ENCODE data around the gene OAS3. TPM values are rescaled to one million over a fixed set of nuclear protein-coding genes. Genes with fewer than 3 reads are reported as not detected.
A peak's percentile ranks its signal among the peaks of the same experiment; 100 is the strongest.

The OAS3 gene
- total and polyA plus RNA-seq, 4 donors: 3.8 to 9.5 (median 5.4) TPM

- no peak overlapping the region for H3K9ac ChIP-seq (ENCODE audit: low read depth in 1 of 2, low read length in 2 of 2)
- TF ChIP-seq YY1 (IDR thresholded peaks at IDR 0.05) (no peak), RXRA (IDR thresholded peaks at IDR 0.05) (peak; percentile 64 to 78), ATF3 (IDR thresholded peaks at IDR 0.05) (peak; percentile 30), ZBTB33 (IDR thresholded peaks at IDR 0.05) (peak; percentile 17), HNF4A (conservative IDR thresholded peaks at IDR 0.05) (peak; percentile 51 to 77), MAX (IDR thresholded peaks at IDR 0.05) (peak; percentile 40), JUND (IDR thresholded peaks at IDR 0.05) (no peak), EGR1 (IDR thresholded peaks at IDR 0.05; ENCODE audit: low read depth in 2 of 2) (no peak), SP1 (IDR thresholded peaks at IDR 0.05) (peak; percentile 54), FOXA2 (IDR thresholded peaks at IDR 0.05) (no peak), NR2F2 (IDR thresholded peaks at IDR 0.05) (no peak)
- peaks cover 0 to 25% (median 15%) of the 10 kb centered on the region in 4 donors for H3K4me1 ChIP-seq (ENCODE audit: control insufficient read depth in 4 of 4, insufficient read depth in 4 of 4, low read length in 3 of 4)
- 44% methylated on average over 5 of the region's 5 CpGs for WGBS
- no peak for DNase-seq (ENCODE audit: low spot score)
- no peak overlapping the region for H3K4me3 ChIP-seq (ENCODE audit: low read depth in 1 of 3, low read length in 3 of 3)
- no peaks in the 10 kb centered on the region for H3K9me3 ChIP-seq (ENCODE audit: control insufficient read depth in 4 of 4, low read length in 3 of 4)
- peak overlapping the region; percentile 47 to 57 for H3K27ac ChIP-seq (ENCODE audit: low read depth in 1 of 2, low read length in 2 of 2)
- no peaks in the 10 kb centered on the region for H3K27me3 ChIP-seq (ENCODE audit: control insufficient read depth in 4 of 4, insufficient read depth in 4 of 4, low read length in 3 of 4)
- peaks cover 0 to 10% (median 5%) of the 10 kb centered on the region in 4 donors for H3K36me3 ChIP-seq (ENCODE audit: control insufficient read depth in 4 of 4, insufficient read depth in 3 of 4, low read depth in 1 of 4, low read length in 3 of 4)
Observed at GRCh38 chr12:112995008-112995407, 56.7 kb downstream of the OAS3 start.

- Histone ChIP-seq H3K27ac (ENCODE audit: low read depth in 1 of 2, low read length in 2 of 2) (no peak overlapping the region), H3K4me1 (ENCODE audit: control insufficient read depth in 4 of 4, insufficient read depth in 4 of 4, low read length in 3 of 4) (peaks cover 0 to 25% (median 15%) of the 10 kb centered on the region in 4 donors), H3K4me3 (ENCODE audit: low read depth in 1 of 3, low read length in 3 of 3) (no peak overlapping the region), H3K9me3 (ENCODE audit: control insufficient read depth in 4 of 4, low read length in 3 of 4) (no peaks in the 10 kb centered on the region), H3K9ac (ENCODE audit: low read depth in 1 of 2, low read length in 2 of 2) (no peak overlapping the region), H3K27me3 (ENCODE audit: control insufficient read depth in 4 of 4, insufficient read depth in 4 of 4, low read length in 3 of 4) (no peaks in the 10 kb centered on the region), H3K36me3 (ENCODE audit: control insufficient read depth in 4 of 4, insufficient read depth in 3 of 4, low read depth in 1 of 4, low read length in 3 of 4) (peaks cover 0 to 10% (median 5%) of the 10 kb centered on the region in 4 donors)
- DNase-seq (ENCODE audit: low spot score): no peak
- TF ChIP-seq NR2F2 (IDR thresholded peaks at IDR 0.05): no peak
- WGBS: 95% methylated on average over 8 of the region's 8 CpGs
Observed at GRCh38 chr12:112996501-112996900, 58.2 kb downstream of the OAS3 start.

- Histone ChIP-seq H3K4me1 (ENCODE audit: control insufficient read depth in 4 of 4, insufficient read depth in 4 of 4, low read length in 3 of 4) (peaks cover 0 to 29% (median 21%) of the 10 kb centered on the region in 4 donors), H3K27ac (ENCODE audit: low read depth in 1 of 2, low read length in 2 of 2) (no peak overlapping the region), H3K27me3 (ENCODE audit: control insufficient read depth in 4 of 4, insufficient read depth in 4 of 4, low read length in 3 of 4) (no peaks in the 10 kb centered on the region), H3K36me3 (ENCODE audit: control insufficient read depth in 4 of 4, insufficient read depth in 3 of 4, low read depth in 1 of 4, low read length in 3 of 4) (peaks cover 0 to 10% (median 5%) of the 10 kb centered on the region in 4 donors), H3K9me3 (ENCODE audit: control insufficient read depth in 4 of 4, low read length in 3 of 4) (no peaks in the 10 kb centered on the region), H3K4me3 (ENCODE audit: low read depth in 1 of 3, low read length in 3 of 3) (no peak overlapping the region), H3K9ac (ENCODE audit: low read depth in 1 of 2, low read length in 2 of 2) (no peak overlapping the region)
- TF ChIP-seq NR2F2 (IDR thresholded peaks at IDR 0.05): no peak
- no peak for TF ChIP-seq HNF4G (IDR thresholded peaks at IDR 0.05)
- no peak for TF ChIP-seq TAF1 (conservative IDR thresholded peaks at IDR 0.05)
- TF ChIP-seq REST (IDR thresholded peaks at IDR 0.05): no peak
- 96% methylated on average over 7 of the region's 7 CpGs for WGBS
- DNase-seq (ENCODE audit: low spot score): no peak
Observed at GRCh38 chr12:112997506-112997905, 59.2 kb downstream of the OAS3 start.
